ENCODE results near the gene HMOX2. TPM values are rescaled to one million over a fixed set of nuclear protein-coding genes. Genes with fewer than 3 reads are reported as not detected.

HMOX2 gene
- total and polyA plus RNA-seq, 2 of the 13 experiments (the other 11 are each of a cell fraction or from before 2014, with no cell fraction given): 60.3 to 70.4 TPM

- TF ChIP-seq ZNF326 (CRISPR knock-in tag; IDR thresholded peaks at IDR 0.05; ENCODE audit: borderline replicate concordance) (no peak), CCDC6 (CRISPR knock-in tag; IDR thresholded peaks at IDR 0.05) (no peak), ZNF629 (CRISPR knock-in tag; conservative IDR thresholded peaks at IDR 0.05) (no peak), PAXIP1 (CRISPR knock-in tag; conservative IDR thresholded peaks at IDR 0.05) (0 out of 2 replicates have a peak, but pooled peaks have one; percentile 19), ZBTB8A (CRISPR knock-in tag; IDR thresholded peaks at IDR 0.05; ENCODE audit: borderline replicate concordance, low read depth) (no peak), ESRRA (CRISPR knock-in tag; IDR thresholded peaks at IDR 0.05; ENCODE audit: low read depth) (peak; percentile 55; the same call in 1 of the 2 replicates), SNAPC5 (CRISPR knock-in tag; IDR thresholded peaks at IDR 0.05; ENCODE audit: borderline replicate concordance) (no peak), FOXO1 (CRISPR knock-in tag; IDR thresholded peaks at IDR 0.05) (no peak), ZNF251 (CRISPR knock-in tag; IDR thresholded peaks at IDR 0.05) (no peak), PRPF4 (IDR thresholded peaks at IDR 0.05; ENCODE audit: low read depth, low read length, poor library complexity, severe bottlenecking) (no peak)
- TF ChIP-seq, protein P1, sequence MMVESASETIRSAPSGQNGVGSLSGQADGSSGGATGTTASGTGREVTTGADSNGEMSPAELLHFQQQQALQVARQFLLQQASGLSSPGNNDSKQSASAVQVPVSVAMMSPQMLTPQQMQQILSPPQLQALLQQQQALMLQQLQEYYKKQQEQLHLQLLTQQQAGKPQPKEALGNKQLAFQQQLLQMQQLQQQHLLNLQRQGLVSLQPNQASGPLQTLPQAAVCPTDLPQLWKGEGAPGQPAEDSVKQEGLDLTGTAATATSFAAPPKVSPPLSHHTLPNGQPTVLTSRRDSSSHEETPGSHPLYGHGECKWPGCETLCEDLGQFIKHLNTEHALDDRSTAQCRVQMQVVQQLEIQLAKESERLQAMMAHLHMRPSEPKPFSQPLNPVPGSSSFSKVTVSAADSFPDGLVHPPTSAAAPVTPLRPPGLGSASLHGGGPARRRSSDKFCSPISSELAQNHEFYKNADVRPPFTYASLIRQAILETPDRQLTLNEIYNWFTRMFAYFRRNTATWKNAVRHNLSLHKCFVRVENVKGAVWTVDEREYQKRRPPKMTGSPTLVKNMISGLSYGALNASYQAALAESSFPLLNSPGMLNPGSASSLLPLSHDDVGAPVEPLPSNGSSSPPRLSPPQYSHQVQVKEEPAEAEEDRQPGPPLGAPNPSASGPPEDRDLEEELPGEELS (CRISPR knock-in tag; IDR thresholded peaks at IDR 0.05): no peak
- TF ChIP-seq, protein P2, sequence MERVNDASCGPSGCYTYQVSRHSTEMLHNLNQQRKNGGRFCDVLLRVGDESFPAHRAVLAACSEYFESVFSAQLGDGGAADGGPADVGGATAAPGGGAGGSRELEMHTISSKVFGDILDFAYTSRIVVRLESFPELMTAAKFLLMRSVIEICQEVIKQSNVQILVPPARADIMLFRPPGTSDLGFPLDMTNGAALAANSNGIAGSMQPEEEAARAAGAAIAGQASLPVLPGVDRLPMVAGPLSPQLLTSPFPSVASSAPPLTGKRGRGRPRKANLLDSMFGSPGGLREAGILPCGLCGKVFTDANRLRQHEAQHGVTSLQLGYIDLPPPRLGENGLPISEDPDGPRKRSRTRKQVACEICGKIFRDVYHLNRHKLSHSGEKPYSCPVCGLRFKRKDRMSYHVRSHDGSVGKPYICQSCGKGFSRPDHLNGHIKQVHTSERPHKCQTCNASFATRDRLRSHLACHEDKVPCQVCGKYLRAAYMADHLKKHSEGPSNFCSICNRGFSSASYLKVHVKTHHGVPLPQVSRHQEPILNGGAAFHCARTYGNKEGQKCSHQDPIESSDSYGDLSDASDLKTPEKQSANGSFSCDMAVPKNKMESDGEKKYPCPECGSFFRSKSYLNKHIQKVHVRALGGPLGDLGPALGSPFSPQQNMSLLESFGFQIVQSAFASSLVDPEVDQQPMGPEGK (CRISPR knock-in tag; IDR thresholded peaks at IDR 0.05): peak; percentile 36; the same call in 1 of the 2 replicates
- Histone ChIP-seq H3K4me2 (ENCODE audit: low read depth, low read length) (no peak overlapping the region), H3K27me3 (ENCODE audit: control insufficient read depth in 1 of 2, insufficient read depth in 2 of 2, low read length in 2 of 2) (no peaks in the 10 kb centered on the region), H4K20me1 (ENCODE audit: insufficient read depth, low read length) (peaks cover 32% of the 10 kb centered on the region; the same call in 1 of the 2 replicates), H3K79me2 (ENCODE audit: insufficient read depth, low read length) (peaks cover 87% of the 10 kb centered on the region), H3K36me3 (replicated peaks in 1 of 2; ENCODE audit: control insufficient read depth in 1 of 2, insufficient read depth in 2 of 2, low read length in 2 of 2) (peaks cover 8 to 19% of the 10 kb centered on the region in 2 experiments), H3K9me3 (ENCODE audit: low read length) (no peaks in the 10 kb centered on the region), H3K9ac (ENCODE audit: insufficient read depth, low read depth, low read length) (no peak overlapping the region), H3K4me1 (ENCODE audit: insufficient read depth, low read length) (peaks cover 56% of the 10 kb centered on the region), H3K4me3 (replicated peaks in 1 of 3; ENCODE audit: insufficient read depth in 1 of 3, low read depth in 2 of 3, low read length in 3 of 3) (no peak overlapping the region), H2AFZ (ENCODE audit: low read length) (no peak overlapping the region), H3K27ac (ENCODE audit: extremely low read length, insufficient read depth, low read length) (peak overlapping the region; percentile 43)
- FAIRE-seq: no peak
- BruUV-seq (replicated peaks): no TSS peak
- DNase-seq (ENCODE audit: low spot score): no peak
- 87% methylated on average over 8 of the region's 8 CpGs for WGBS (ENCODE audit: low lambda C conversion rate)
- in situ Hi-C loops (cut with HindIII; ENCODE audit: extremely low pct_ligation_motif_present, low pct_unique_long_range_greater_than_20kb): no loop called here
- ChIA-PET POLR2A (no interaction called here), CTCF (ENCODE audit: low intra/inter-chr PET ratio, low total read pairs) (no interaction called here)
- intact Hi-C loops (cut with micrococcal nuclease; ENCODE audit: unreplicated experiment): no loop called here
- ATAC-seq: peak; percentile 17; the same call in 1 of the 3 replicates
These were observed 55.6 kb downstream of the HMOX2 start for GRCh38 chr16:4531811-4532210.
